Middle frontal gyrus (tissue), 1 donor: Measurements from ENCODE around the gene NUTF2.
A peak's percentile ranks its signal among the peaks of the same experiment; 100 is the strongest.
"Not testable (repeated sequence)": the region's sequence is repeated elsewhere in the genome, so short reads cannot be mapped to it uniquely, and the experiment has no call there.

Experiments
- DNase-seq: peaks from one replicate; pipeline ENCODE4 v3.0.0-alpha.2; 2015; ENCODE audit warnings: low spot score; ENCODE audit errors: extremely low spot score

Gene NUTF2

GRCh38 chr16:67883146-67883871 lies 36.6 kb downstream of the NUTF2 start:
- DNase-seq, result no peak

GRCh38 chr16:67883872-67884261 lies 37.1 kb downstream of the NUTF2 start:
- DNase-seq, result no peak

- DNase-seq, result peak; percentile 85
Observed at GRCh38 chr16:67884684-67885083, 38.0 kb downstream of the NUTF2 start, which contains the start of gene NRN1L. TSS of gene NRN1L (plus strand) at chr16:67884885. CDS start at chr16:67884904, 19 bp downstream.

GRCh38 chr16:67885545-67885944 lies 38.8 kb downstream of the NUTF2 start:
- no peak for DNase-seq

GRCh38 chr16:67885976-67886375 lies 39.2 kb downstream of the NUTF2 start:
- no peak for DNase-seq

GRCh38 chr16:67886387-67886786 lies 39.7 kb downstream of the NUTF2 start:
- DNase-seq, result no peak

GRCh38 chr16:67888331-67888730 lies 41.6 kb downstream of the NUTF2 start:
- DNase-seq, result no peak

GRCh38 chr16:67892375-67892774 lies 45.6 kb downstream of the NUTF2 start:
- no peak for DNase-seq

GRCh38 chr16:67892899-67893742 lies 46.4 kb downstream of the NUTF2 start, which contains the start of gene PSKH1:
TSS of gene PSKH1 (plus strand) at chr16:67893254. CDS start at chr16:67908750, 15,496 bp downstream.
- peak; percentile 87 for DNase-seq

GRCh38 chr16:67893743-67894399 lies 47.1 kb downstream of the NUTF2 start:
- no peak for DNase-seq

- DNase-seq, result no peak
Observed at GRCh38 chr16:67897231-67897630, 50.5 kb downstream of the NUTF2 start.

- no peak for DNase-seq
Observed at GRCh38 chr16:67901734-67902133, 55.0 kb downstream of the NUTF2 start.

- no peak for DNase-seq
Observed at GRCh38 chr16:67902831-67903230, 56.1 kb downstream of the NUTF2 start.

- no peak for DNase-seq
Observed at GRCh38 chr16:67907397-67908180, 60.9 kb downstream of the NUTF2 start.

GRCh38 chr16:67909056-67909742 lies 62.5 kb downstream of the NUTF2 start:
- DNase-seq, result no peak

GRCh38 chr16:67910158-67910557 lies 63.4 kb downstream of the NUTF2 start:
- peak; percentile 62 for DNase-seq

- no peak for DNase-seq
Observed at GRCh38 chr16:67914758-67915495, 68.2 kb downstream of the NUTF2 start.

GRCh38 chr16:67915496-67915769 lies 68.7 kb downstream of the NUTF2 start:
- not testable (repeated sequence) for DNase-seq

GRCh38 chr16:67915831-67916723 lies 69.3 kb downstream of the NUTF2 start:
- no peak for DNase-seq
